SIG-M5 treated with dmso at 0.1 percent for 504 hours (cell line): Measurements from ENCODE around the gene USF2.

Experiments used
- DNase-seq: peaks from one replicate; lab custom pipeline; 2025; ENCODE audit not compliant: unreplicated experiment; lab: John Stamatoyannopoulos, UW

The USF2 gene

DNA sequence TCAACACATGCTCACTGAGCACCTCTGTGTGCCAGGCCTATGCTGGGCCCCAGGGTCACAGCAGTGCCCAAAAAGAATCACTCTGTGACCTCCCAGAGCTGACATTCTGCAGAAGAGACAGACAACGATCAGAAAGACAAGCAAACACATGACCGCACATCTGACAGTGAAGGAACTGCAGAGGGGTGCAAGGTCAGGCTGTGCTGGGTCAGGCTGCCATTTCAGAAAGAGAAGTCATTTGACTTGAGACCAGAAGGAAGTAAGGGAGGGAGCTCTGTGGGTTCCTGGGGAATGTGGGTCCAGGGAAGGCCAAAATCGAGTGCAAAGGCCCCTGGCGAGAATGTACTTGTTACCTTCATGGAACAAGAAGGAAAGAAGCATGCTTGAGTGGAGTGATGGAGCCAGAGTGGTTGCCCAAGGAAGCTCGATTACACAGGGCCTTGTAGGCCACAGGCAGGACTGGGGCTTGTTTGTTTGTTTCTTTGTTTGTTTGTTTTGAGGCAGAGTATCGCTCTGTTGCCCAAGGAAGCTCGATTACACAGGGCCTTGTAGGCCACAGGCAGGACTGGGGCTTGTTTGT lies 48.8 kb downstream of the USF2 start:
- DNase-seq: no peak

DNA sequence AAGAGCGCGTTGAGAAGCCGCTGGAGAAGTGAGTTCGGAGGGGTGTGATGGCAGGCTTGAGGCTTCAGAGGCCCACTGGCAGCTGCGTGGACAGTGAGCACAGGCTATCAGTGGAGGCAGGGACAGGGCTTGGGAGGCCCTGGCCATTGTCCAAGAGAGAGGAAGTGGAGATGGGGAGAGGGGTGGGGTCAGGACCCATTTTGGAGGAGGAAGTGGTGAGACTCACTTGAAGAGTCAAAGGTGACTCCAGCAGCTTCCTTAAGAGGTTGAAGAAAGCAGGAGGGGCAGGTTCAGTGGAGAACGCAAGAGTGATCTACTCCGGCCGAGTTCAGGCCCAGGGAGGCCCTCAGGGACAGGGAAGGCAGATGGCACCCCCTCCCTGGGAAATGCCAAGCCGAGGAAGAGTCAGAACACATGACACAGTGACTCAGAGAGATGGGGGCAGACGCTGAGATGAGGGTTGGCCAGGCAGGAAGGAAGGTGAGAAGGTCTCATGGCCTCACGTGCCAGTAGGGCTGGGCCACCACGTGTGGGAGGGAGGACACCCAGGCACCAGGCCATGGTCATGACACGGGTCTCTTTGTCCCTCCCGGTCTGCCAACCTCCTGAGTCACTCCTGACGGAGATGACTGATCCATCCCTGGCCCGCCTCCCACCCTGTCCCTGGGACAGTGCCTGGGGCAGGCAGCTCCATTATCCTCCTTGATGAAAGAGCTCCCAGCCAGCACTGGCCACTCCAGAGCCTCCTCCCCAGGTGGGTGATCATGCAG lies 50.1 kb downstream of the USF2 start:
- no peak for DNase-seq

DNA sequence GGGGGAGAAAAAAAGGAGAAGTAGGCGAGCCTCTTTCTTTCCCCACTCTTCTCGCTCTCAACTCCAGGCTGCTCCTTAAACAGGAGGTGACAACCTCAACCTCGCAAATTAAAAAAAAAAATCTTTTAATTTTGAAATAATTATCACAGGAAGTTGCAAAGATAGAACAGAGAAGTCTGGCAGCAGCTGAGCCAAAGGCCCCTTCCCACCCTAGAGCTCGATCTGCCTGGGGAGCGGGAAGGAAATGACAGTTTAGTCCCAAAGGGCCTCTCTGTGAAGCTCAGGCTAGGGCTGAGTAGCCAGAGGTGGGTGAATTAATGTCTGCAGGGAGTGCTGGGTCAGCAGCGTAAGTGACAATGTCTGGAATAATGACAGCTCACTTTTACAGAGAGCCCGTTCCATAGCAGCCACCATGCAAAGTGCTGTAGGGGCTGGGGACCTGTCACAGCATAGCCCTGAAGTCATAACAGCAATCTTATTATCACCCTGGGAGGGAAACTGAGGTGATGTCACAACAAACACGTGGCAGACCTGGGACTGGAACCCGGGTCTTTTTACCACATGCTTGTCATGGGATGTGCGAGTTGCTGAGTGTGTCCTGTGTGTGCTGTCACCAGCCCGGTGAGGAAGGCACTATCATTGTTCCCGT lies 51.4 kb downstream of the USF2 start:
- DNase-seq: peak; percentile 48

DNA sequence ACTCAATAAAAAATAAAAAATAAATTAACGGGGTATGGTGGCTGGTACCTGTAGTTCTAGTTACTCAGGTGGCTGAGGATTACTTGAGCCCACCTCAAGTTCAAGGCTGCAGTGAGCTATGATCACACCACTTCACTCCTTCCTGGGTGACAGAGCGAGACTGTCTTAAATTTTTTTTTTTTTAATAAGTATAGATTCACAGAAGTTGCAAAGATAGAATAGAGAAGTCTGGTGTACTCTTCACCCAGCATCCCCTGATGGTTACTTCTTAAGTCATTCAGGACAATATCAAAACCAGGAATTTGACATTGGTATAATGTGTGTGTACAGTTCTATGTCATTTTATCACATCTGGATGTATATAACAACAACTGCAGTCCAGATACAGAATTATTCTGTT lies 52.5 kb downstream of the USF2 start:
- no peak for DNase-seq

DNA sequence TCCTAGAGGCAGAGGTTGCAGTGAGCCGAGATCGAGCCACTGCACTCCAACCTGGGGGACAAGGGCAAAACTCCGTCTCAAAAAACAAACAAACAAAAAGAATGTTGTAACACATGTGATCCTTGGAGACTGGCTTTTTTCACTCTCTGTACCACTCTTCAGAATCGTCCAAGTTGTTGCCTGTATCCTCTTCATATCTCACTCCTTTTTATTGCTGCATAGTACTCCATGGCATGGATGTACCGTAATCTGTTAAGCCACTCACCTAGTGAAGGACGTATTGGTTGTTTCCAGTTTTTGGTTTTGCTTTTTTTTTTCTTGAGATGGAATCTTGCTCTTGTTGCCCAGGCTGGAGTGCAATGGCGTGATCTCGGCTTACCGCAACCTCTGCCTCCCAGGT lies 53.3 kb downstream of the USF2 start:
- no peak for DNase-seq

DNA sequence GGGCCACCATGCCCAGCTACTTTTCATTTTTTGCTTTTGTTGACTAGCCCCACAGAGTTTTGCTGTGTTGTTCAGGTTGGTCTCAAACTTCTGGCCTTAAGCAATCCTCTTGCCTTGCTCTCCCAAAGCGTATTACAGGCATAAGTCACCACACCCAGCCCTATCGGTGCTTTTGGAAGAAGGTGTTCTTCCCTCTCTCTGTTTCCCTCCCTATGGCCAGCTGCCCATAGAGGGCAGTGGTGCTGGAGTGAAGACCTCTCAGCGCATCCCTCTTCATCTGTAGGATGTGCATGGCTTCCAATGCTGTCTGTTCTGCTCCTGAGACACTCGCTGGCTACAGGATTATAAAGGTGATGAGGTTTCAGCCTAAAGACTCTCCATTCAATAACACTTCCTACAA lies 58.9 kb downstream of the USF2 start:
- DNase-seq: peak; percentile 14

DNA sequence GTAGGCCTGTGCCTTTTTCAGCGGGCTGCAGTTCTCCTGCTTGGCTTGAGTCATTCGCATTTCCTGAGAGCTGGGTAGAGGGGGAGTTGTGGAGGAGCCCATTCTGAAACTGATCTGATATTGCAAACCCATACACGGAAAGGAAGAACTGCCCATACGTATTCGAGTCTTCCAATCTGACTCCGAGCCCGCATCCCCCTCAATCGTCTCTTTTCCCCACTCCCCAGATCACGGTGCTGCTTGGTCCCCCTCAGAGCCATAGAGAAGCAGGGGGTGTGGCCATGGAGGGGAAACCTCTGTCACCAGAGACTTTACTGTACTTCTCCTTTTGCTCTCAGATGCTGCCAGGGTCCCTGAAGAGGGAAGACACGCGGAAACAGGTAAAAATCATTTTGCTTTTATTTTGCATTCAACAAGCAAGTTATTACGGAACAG lies 60.1 kb downstream of the USF2 start, which contains the start of gene CD22:
Gene CD22 (plus strand): TSS at position 337 of the 435 bp plus-strand sequence. CDS start 2,854 bp downstream, outside the sequence.
- peak; percentile 25 for DNase-seq

DNA sequence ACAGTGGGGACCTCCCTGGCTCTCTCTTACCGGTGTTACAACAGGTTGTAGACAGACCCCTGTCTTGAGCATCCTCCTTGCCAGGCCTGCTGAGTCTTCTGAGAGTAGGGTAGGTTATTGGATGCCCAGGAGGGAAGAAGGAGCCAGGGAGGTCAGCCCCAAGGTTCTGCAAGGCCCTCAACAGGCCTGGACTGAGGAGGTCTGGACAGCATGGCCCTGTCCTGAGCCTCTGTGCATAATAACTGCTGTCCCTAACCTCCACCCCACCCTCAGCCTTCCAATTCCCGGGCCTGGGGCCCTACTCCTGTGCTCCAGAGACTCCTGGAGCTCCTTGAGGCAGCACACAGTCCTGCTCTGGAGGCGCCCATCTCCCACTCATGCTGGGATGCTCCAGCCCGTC lies 60.6 kb downstream of the USF2 start:
- DNase-seq: no peak
